Measurements from ENCODE around the gene PCNX4.
"Not testable (repeated sequence)": the region's sequence is repeated elsewhere in the genome, so short reads cannot be mapped to it uniquely, and the experiment has no call there.

PCNX4 gene

DNA sequence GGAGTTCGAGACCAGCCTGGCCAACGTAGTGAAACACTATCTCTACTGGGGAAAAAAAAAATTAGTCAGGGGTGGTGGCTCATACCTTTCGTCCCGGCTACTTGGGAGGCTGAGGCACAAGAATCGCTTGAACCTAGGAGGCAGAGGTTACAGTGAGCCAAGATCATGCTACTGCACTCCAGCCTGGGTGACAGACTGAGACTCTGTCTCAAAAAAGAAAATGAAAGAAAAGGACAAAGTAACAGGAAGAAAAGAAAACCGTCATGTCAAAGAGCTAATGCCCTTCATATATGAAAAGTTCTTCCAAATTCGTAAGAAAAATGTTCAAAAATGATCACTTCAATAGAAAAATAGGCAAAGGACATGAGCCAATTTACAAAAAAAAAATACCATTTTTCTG, 8.1 kb downstream of the PCNX4 start:
- DNase-seq (ENCODE audit: insufficient read length, low spot score); FAIRE-seq: not testable (repeated sequence)

DNA sequence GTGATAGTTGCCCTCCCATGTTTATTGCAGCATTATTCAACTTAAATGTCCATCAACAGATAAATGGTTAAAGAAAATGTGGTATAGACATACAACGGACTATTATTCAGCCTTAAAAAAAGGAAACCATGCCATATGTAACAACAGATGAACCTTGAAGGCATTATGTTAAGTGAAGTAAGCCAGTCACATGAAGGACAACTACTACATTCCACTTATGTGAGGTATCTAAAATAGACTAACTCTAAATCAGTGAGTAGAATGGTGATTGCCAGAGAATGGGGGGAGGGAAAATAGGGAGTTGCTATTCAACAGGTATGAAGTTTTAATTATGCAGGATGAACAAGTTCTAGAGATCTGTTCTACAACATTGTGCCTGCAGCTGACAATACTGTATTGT, 10.1 kb downstream of the PCNX4 start:
- peak; percentile 97 for FAIRE-seq

DNA sequence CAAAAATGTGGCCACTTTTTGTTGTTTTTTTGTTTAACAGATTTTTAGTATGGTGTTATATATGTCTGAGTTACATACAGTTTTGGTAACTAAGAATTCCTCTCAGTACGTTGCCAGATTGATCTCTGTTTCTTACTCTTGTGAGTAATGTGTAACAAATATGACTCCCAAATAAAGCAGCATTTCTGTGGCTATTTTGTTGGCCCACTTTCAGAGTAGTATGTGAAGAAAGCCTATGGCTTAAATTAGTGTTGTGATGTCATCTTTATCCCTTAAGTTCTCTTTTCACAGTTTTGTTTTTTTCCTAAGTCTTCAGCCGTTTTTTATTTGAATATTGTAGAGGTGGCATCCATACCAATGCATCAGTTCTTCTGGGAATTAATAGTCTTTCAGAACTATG, 10.7 kb downstream of the PCNX4 start:
- FAIRE-seq = no peak
- DNase-seq (ENCODE audit: insufficient read length, low spot score) = no peak

More for the DNA sequence above, 10.1 kb downstream of the PCNX4 start:
- DNase-seq (ENCODE audit: insufficient read length, low spot score) = no peak

DNA sequence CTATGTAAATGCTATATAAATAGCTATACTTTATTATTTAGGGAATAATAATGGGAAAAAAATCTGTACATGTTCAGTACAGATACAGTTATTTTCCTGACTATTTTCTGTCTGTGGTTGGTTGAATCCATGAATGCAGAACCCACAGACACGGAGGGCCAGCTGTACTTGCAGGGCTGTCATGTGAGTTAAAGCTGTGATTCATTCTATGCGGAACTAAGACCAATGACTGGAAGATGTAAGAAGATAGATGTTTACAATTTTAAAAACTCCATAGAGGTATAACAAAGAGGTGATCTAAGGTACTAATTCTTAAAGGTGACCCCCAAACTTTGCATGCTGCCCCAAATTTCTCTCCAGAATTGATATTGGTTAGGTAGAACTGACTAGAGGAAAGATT, 14.6 kb downstream of the PCNX4 start:
- FAIRE-seq (peak; percentile 88), DNase-seq (ENCODE audit: insufficient read length, low spot score) (no peak)

DNA sequence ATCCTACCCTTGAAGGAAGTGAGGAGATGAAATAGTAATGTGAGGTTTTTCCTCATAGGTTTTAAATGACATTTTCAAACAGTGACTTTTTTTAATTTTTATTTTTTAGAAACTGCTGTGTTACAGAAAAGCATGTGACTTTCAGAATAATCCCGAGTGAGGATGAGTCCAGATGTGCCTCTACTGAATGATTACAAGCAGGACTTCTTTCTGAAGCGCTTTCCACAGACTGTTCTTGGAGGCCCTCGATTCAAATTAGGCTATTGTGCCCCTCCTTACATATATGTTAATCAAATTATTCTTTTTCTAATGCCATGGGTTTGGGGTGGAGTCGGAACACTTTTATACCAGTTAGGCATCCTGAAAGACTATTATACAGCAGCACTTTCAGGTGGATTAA, 15.8 kb downstream of the PCNX4 start:
- no peak for DNase-seq (ENCODE audit: insufficient read length, low spot score)
- no peak for FAIRE-seq

DNA sequence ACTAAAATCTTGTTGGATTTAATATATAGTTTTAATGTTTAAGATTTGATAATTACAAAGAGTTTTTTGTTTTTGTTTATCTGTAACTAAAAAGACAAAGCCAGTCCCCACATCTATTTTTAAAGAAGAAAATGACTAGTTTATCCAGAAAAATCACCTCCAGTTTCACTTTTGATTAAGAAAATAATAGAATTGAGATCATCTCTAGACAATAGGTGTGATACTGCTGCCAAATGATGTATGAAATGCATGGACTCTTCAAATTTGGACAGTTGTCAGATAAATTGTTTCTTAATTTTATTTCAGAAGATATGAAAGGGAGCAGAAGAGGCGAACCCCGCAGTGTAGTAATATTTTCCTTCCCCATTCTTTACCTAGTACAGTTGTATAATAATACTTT, 20.0 kb downstream of the PCNX4 start:
- DNase-seq (ENCODE audit: insufficient read length, low spot score) = no peak
- no peak for FAIRE-seq

DNA sequence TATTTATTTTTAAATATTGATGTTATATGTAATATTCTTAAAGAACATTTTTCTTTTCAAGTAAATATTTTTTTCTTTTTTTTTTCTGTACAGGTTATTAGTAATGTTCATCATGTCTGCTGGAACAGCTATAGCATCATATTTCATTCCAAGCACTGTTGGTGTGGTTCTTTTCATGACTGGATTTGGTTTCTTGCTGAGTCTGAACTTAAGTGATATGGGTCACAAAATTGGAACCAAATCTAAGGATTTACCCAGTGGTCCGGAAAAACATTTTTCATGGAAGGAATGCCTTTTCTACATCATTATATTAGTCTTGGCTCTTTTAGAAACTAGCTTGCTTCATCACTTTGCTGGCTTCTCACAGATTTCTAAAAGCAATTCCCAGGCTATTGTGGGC, 23.2 kb downstream of the PCNX4 start:
- DNase-seq (ENCODE audit: insufficient read length, low spot score) = no peak
- FAIRE-seq = peak; percentile 74

DNA sequence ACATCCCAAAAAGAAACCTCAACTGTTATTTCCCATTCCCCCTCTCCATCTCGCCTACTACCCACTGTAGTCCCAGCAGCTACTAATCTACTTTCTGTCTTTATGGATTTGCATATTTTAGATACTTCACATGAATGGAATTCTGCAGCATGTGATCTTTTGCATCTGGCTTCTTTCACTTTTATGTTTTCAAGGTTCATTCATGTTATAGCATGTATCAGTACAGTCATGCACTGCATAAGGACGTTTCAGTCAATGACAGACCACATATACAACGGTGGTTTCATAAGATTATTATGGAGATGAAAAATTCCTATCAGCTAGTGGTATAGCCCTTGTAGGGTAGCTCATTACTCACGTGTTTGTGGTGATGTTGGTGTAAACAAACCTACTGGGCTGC, 24.5 kb downstream of the PCNX4 start:
- FAIRE-seq (peak; percentile 95), DNase-seq (ENCODE audit: insufficient read length, low spot score) (no peak)

DNA sequence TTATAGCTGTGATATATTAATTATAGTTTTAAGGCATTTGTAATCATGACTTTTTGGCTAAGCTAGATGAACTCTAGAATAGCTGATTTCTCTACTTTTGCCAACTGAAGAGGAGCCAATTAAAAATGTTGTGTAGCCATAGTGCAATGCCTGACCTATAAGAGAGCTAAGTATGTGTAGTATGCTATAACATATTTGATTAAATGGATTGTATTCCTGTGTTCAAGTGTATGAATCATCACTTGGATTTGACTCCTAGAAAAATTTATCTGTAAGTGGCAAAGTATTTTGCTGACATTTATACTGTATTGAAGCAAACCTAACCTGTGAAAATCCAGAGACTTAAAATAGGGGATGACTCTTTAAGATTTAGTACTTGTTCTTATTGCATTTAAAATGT, 34.2 kb downstream of the PCNX4 start:
- no peak for FAIRE-seq
- no peak for DNase-seq (ENCODE audit: insufficient read length, low spot score)

DNA sequence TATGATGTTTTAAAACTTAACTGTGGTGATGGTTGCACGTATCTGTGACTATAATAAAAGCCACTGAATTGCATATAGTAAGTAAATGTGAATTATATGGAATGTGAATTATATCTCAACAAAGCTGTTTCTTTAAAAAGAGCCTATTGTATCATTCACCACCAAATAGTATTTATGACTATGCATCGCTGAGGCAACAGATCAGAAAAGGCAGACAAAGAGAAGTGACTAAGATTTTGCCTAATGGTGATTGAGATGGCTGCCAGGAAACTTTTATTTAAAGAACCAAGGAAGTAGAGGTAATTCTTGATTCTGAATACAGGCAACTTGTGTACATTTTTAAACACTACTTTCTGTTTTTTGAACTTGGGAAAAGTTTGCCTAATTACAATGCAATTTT, 41.8 kb downstream of the PCNX4 start:
- FAIRE-seq = no peak
- DNase-seq (ENCODE audit: insufficient read length, low spot score) = no peak

DNA sequence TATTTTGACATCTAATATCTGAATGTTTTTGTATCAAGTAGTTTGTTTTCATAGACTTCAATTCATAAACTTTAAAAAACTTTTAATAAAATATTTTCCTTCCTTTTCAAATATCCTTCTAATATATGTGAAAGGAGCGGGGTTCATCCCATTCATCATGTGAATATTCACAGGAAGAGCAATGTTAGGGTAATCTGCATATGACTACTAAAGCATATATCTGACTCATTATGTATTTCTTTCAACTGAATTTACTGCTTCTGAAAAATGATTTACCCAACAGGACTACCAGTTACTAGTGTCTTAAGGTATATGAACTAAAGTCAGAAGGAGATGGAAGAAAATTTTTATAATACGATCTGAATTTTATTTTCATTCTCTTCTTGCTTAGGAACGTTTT, 43.0 kb downstream of the PCNX4 start:
- DNase-seq (ENCODE audit: insufficient read length, low spot score) = no peak
- FAIRE-seq = no peak

DNA sequence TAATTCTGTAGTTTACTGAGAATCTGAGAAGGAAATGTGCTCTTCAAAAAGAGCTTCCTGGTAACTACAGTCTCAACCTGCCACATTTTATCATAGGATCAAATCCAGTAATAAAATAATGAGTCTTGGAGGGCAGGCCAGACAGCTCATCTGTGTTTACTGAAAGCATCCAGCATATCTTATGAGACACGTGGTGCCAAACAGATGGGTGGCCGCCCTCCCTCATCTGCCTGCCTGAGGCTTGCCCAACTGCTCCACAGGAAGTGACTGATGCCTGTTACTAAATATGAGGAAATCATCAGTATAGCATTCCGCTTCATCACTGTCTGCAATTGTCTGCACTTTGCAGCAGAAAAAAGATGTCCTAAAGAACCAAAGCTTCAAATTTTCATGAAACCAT, 60.0 kb downstream of the PCNX4 start:
- peak; percentile 99 for DNase-seq (ENCODE audit: insufficient read length, low spot score)

DNA sequence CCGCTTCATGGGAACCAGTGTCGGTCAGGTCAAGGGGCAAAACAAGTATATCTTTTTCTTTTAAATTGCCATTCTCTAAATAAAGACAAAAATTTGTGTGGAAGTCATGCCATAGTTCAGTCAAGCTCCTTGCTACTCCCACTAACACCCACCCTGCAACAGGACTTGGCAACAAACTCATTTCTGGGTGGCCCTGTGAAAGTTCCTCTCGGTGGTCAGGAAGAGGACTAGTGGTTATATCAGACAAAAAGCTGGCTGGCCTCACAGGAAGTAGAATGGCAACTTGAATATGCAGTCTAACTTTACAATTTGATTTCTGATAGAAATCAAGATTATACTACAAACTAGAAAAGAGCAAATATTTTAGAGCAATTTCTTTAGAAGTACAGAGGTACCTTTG, 62.3 kb downstream of the PCNX4 start:
- FAIRE-seq (no peak), DNase-seq (ENCODE audit: insufficient read length, low spot score) (no peak)

More for the DNA sequence above, 60.0 kb downstream of the PCNX4 start:
- FAIRE-seq = peak; percentile 100

DNA sequence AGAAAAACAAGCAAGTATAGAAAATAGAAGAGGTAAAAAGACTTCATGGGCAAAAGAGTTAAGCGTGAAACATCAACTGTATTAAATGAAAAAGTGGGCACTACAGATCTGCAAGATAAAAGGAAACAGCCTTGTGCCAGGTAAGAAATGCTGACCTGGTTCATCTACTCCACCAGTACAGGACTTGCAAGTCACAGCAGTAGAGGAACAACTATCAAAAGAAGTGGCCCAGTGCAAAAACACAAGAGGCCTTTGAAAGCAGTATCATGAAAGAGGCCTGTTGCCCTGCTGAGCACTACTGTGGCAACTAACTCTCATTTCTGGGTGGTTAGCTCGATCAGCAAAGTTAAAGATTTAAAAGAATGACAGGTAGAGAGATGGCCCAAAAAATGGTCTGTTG, 62.9 kb downstream of the PCNX4 start:
- FAIRE-seq (peak; percentile 90), DNase-seq (ENCODE audit: insufficient read length, low spot score) (no peak)

DNA sequence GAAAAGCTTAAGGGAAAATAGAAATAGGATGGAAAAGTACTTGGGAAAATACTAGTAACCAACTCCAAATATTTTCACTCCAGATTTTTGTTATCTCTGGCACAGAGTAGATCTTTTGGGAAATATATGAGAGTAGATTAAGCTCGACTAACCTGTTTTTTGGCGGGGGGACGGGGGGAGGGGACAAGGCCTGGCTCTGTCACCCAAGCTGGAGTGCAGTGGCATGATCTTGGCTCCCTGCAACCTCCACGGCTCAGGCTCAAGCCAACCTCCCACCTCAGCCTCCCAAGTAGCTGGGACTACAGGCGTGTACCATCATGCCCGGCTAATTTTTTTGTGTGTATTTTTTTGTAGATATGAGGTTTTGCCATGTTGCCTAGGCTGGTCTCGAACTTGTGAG, 68.7 kb downstream of the PCNX4 start:
- no peak for DNase-seq (ENCODE audit: insufficient read length, low spot score)
- peak; percentile 74 for FAIRE-seq

DNA sequence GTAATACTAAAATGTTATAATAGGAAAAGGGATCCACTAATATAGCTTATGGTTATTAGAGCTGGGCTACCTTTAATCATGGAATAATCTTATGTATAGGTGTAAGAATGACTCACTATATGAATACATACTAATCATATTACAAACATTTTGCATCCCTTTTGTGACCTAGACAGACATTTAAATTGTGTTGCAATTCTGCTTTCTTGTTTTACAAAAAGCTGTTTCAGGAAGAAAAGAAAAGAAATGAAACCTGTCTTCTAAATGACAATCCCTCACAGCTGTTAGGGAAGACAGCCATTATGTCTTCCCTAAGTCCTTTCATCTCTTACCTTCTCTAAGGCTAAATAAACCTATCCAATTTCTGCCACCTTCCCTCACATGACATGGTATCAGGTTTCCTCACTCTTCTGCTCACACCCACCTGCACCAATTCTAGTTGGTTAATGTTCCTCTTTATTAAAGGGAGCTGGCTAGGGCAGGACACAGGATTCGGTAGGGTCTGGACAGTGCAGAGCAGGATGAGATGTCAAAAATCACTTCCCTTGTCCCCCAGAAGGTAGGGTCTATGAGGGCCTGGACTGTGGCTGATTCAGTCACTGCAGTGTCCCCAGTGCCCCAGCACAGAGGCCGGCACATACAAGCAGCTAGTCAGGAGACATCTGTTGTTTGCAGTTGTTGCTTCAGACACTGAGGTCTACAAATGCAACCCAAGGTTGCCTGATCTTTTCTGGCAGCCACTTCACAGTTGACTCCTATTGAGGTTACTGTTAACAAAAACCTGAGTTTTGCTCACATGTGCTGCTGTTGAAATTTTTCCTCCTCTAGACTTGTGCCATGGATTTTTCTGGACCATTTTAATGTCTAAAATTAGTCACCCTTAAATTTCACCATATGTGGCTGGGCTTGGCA, 69.7 kb downstream of the PCNX4 start:
- peak; percentile 93 for FAIRE-seq
- DNase-seq (ENCODE audit: insufficient read length, low spot score) = no peak

DNA sequence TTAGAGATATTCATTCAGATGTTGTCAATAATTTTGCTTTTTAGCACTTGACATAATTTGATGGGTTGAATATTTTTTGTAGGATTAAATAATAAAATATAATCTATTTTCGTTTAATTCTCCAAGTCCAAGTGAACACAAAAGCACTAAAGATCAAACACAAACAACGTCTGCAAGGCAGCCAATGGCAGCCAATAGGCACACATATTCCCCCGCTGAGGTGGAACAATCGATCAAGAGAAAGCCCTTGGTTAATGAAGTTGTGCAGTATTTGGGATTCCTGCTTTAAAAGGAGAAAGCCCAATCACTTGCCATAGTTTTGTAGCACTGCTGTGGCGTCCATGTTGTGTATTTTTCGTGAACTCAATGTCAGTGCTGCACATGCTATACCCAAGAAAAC, 72.0 kb downstream of the PCNX4 start:
- DNase-seq (ENCODE audit: insufficient read length, low spot score) = no peak
- FAIRE-seq = peak; percentile 83

DNA sequence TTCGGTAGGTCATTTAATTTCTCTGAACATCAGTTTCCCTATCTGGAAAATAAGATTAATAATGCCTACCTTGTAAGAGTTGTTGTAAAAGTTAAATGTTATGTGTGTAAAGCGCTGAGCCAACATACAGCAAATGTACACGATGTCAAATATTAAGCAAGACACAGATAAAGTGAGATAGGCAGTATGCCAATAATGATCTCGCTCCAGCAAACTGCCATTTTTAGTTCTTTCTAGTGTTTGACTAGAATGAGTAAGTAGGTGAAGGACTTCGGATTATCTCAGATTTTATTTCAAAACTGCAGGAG, 72.6 kb downstream of the PCNX4 start:
- DNase-seq (ENCODE audit: insufficient read length, low spot score) (no peak), FAIRE-seq (no peak)

DNA sequence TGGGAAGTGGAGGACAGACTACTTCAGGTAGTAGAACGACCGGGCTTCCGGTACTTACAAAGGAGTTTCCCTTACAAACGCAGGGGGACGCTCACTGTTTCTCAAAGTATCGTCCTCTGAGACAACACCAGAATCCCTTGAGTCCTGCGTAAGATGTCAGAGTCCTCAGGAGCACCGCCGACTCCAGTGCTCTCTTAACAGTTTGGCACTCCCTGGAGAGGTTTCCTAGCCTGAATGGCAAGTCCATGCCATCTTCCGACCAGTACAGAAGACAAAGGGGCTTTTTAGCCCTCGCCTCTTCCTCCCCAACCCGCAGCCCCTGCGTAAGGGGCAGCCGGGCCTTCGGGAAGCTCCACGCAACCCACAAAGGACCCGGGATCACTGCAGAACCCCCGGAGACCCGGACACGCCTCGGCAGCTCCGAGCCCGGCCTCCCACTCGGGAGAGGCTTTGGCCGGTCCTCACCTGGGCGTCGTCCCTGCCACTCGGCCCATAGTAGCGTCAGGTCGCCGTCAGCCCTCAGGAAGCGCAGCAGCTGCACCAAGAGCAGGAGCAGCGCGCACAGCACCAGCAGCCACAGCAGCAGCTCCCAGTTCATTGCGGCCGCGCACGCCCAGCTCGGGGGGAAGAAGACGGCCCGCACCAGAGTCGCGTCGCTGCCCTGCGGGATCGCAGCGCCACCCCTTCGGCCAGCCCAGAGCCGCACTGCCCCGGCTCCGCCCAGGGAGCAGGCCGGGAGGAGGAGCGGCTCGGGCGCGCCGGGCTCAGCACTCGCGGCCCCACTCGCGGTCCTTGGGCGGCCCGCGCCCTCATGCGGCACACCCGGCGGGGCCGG, 73.2 kb downstream of the PCNX4 start, which contains the start of gene DHRS7:
DHRS7 (minus strand) TSS at position 687 of the 835 bp plus-strand sequence; CDS start at position 598, 89 bp downstream.
- FAIRE-seq = peak; percentile 99
- peak; percentile 94 for DNase-seq (ENCODE audit: insufficient read length, low spot score)

DNA sequence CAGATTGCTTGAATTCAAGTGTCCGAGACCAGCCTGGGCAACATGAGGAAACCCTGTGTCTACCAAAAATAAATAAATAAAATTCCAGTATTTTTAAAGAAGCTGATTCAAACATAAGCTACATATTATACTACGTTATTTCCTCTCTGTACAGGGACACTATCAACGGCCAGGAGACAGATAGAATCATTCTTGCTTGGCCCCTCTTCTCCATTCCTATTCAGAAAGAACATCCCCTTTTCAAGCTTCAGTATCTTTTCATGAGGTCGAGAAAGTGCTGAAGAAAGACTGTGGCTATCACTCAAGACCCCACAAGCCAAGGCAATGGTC, 73.8 kb downstream of the PCNX4 start:
- no peak for DNase-seq (ENCODE audit: insufficient read length, low spot score)
- FAIRE-seq = no peak

DNA sequence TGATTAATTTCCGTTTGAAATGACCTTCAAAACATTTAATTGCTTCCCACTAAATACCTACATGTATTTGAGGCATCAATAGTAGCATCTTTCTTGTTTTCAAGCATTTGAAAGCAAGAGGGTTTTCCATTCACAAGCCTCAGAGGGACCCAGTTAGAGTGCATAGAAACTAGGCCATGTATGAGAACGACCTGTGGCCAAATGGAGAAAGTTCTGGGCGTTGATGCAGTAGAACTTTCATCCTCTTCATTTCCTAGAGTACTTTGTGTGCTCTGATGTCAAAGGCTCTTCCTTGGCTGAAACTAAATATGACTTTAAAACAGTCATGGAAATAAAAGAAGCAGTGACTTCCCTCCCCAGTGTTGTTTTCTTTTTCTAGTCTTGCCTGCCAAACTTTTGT, 74.4 kb downstream of the PCNX4 start:
- no peak for DNase-seq (ENCODE audit: insufficient read length, low spot score)
- no peak for FAIRE-seq

DNA sequence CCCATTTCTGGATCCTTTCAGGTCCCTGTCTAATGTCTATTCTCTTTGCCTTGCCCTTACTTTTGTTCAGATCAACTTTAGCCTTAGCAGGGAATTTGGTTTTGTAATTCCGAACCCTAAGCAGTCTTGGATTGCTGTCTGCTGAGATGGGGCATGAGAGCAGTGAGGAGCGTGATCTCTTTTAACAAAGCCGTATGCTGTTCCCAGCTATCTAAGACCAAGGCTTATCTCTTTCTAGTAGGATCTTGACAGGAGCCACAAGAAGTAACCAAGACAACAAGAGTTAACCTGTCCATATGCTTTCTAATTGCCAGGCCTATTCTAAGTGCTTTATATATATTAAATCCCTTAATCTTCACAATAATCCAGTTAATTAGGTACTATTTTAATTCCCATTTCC, 78.0 kb downstream of the PCNX4 start:
- DNase-seq (ENCODE audit: insufficient read length, low spot score) (no peak), FAIRE-seq (no peak)
